ENCODE measurements around the gene LCA5. TPM values are rescaled to one million over a fixed set of nuclear protein-coding genes. Genes with fewer than 3 reads are reported as not detected.

The LCA5 gene
- total RNA-seq, 2 donors from 2014 or later: 6.4 to 11.1 TPM

- Mint-ChIP-seq H3K9me3 (peaks cover 19% of the 10 kb centered on the region), H3K4me3 (no peak overlapping the region), H3K36me3 (ENCODE audit: low read depth) (peaks cover 2% of the 10 kb centered on the region), H3K27ac (no peak overlapping the region), H3K27me3 (ENCODE audit: insufficient read depth) (no peaks in the 10 kb centered on the region), H3K4me1 (no peaks in the 10 kb centered on the region)
- Histone ChIP-seq H3K9ac (ENCODE audit: extremely low read depth, low read length, poor library complexity, severe bottlenecking) (no peak overlapping the region), H3K36me3 (ENCODE audit: control insufficient read depth, insufficient read depth, low read length) (no peaks in the 10 kb centered on the region), H3K4me3 (ENCODE audit: low read length) (no peak overlapping the region), H3K27me3 (ENCODE audit: control insufficient read depth, insufficient read depth, low read length, poor library complexity, severe bottlenecking) (no peaks in the 10 kb centered on the region), H3K27ac (ENCODE audit: low read depth, low read length) (no peak overlapping the region), H3K4me1 (ENCODE audit: control insufficient read depth, insufficient read depth, low read length) (no peaks in the 10 kb centered on the region), H3K9me3 (ENCODE audit: control insufficient read depth, low read length) (peaks cover 6% of the 10 kb centered on the region)
- 95% methylated on average over 2 of the region's 2 CpGs; no CpG with 5 or more reads in 1 of the 2 experiments for WGBS, 2 experiments (ENCODE audit: insufficient coverage in 1 of 2, insufficient read length in 1 of 2)
- TF ChIP-seq CTCF (conservative IDR thresholded peaks at IDR 0.05): no peak
- no peak for DNase-seq
Measured at GRCh38 chr6:79438030-79438429, 99.2 kb downstream of the LCA5 start.

- Mint-ChIP-seq H3K9me3 (peaks cover 2% of the 10 kb centered on the region), H3K4me1 (no peaks in the 10 kb centered on the region), H3K36me3 (ENCODE audit: low read depth) (no peaks in the 10 kb centered on the region), H3K27me3 (ENCODE audit: insufficient read depth) (no peaks in the 10 kb centered on the region), H3K27ac (no peak overlapping the region), H3K4me3 (no peak overlapping the region)
- 97% methylated on average over 2 of the region's 2 CpGs; no CpG with 5 or more reads in 1 of the 2 experiments for WGBS, 2 experiments (ENCODE audit: insufficient coverage in 1 of 2, insufficient read length in 1 of 2)
- no peak for DNase-seq
- Histone ChIP-seq H3K4me1 (ENCODE audit: control insufficient read depth, insufficient read depth, low read length) (no peaks in the 10 kb centered on the region), H3K27me3 (ENCODE audit: control insufficient read depth, insufficient read depth, low read length, poor library complexity, severe bottlenecking) (no peaks in the 10 kb centered on the region), H3K9ac (ENCODE audit: extremely low read depth, low read length, poor library complexity, severe bottlenecking) (no peak overlapping the region), H3K4me3 (ENCODE audit: low read length) (no peak overlapping the region), H3K27ac (ENCODE audit: low read depth, low read length) (no peak overlapping the region), H3K36me3 (ENCODE audit: control insufficient read depth, insufficient read depth, low read length) (no peaks in the 10 kb centered on the region), H3K9me3 (ENCODE audit: control insufficient read depth, low read length) (no peaks in the 10 kb centered on the region)
- no peak for TF ChIP-seq CTCF (conservative IDR thresholded peaks at IDR 0.05)
Measured at GRCh38 chr6:79436241-79436640, 101.0 kb downstream of the LCA5 start.

- Mint-ChIP-seq H3K36me3 (ENCODE audit: low read depth) (no peaks in the 10 kb centered on the region), H3K4me3 (no peak overlapping the region), H3K27me3 (ENCODE audit: insufficient read depth) (no peaks in the 10 kb centered on the region), H3K9me3 (no peaks in the 10 kb centered on the region), H3K4me1 (no peaks in the 10 kb centered on the region), H3K27ac (no peak overlapping the region)
- no peak for DNase-seq
- no peak overlapping the region for H3K9ac ChIP-seq (ENCODE audit: extremely low read depth, low read length, poor library complexity, severe bottlenecking)
- H3K4me1 ChIP-seq (ENCODE audit: control insufficient read depth, insufficient read depth, low read length): no peaks in the 10 kb centered on the region
- H3K36me3 ChIP-seq (ENCODE audit: control insufficient read depth, insufficient read depth, low read length): no peaks in the 10 kb centered on the region
- no peak overlapping the region for H3K4me3 ChIP-seq (ENCODE audit: low read length)
- no peak for TF ChIP-seq CTCF (conservative IDR thresholded peaks at IDR 0.05)
- H3K9me3 ChIP-seq (ENCODE audit: control insufficient read depth, low read length): no peaks in the 10 kb centered on the region
- H3K27me3 ChIP-seq (ENCODE audit: control insufficient read depth, insufficient read depth, low read length, poor library complexity, severe bottlenecking): no peaks in the 10 kb centered on the region
- H3K27ac ChIP-seq (ENCODE audit: low read depth, low read length): no peak overlapping the region
Measured at GRCh38 chr6:79435746-79436145, 101.5 kb downstream of the LCA5 start.

Other genes with a start within 250 kb of the LCA5 start
- 10 to 100 TPM; 24.3 to 40.1 TPM for gene SH3BGRL2, start 93.9 kb upstream of the LCA5 start, total RNA-seq

Measured in endodermal cell (in vitro differentiated cells).